NCI-H1092 (cell line): ENCODE measurements around the gene JPH3.

Source experiments
- DNase-seq: peaks from one replicate; lab custom pipeline; 2025; lab: John Stamatoyannopoulos, UW

JPH3 gene

DNA sequence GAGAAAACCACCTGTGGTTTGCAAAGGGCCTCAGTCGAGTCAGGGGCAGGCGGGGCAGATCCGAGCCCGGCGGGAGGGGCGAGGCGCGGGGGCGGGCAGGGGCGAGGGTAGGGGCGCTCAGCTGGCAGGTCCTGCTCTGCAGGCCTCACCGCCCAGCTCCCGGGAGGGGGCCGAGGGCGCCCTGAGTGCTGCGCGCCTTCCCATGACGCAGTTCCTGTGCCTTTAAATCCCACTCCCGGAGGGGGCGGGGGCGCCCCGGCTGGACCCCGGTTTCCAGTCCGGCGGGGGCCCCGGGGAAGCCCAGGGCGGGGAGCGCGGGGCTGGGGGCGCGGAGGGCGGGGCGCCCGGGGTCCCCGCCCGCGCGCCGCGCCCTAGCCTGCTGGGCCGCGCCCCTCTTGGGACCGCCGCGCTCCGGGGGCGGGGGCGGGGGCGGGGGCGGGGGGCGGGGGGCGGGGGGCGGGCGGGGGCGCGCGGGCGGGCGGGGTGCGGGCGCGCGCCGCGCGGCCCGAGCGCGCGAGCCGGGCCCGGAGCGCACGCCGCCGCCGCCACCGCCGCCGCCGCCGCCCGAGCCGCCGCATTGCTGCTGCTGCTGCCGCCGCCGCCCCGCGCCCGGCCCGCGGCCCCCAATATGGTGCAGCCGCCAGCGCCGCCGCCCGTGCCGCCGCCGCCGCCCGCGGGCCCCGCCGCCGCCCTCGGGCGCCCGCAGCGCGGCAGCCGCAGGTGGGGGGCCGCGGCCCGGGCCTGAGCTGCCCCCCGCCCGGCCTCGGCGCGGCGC, at the start of gene JPH3:
Gene JPH3 (plus strand): TSS at position 508 of the 775 bp plus-strand sequence. CDS start 639 bp downstream, outside the sequence.
- DNase-seq = no peak

DNA sequence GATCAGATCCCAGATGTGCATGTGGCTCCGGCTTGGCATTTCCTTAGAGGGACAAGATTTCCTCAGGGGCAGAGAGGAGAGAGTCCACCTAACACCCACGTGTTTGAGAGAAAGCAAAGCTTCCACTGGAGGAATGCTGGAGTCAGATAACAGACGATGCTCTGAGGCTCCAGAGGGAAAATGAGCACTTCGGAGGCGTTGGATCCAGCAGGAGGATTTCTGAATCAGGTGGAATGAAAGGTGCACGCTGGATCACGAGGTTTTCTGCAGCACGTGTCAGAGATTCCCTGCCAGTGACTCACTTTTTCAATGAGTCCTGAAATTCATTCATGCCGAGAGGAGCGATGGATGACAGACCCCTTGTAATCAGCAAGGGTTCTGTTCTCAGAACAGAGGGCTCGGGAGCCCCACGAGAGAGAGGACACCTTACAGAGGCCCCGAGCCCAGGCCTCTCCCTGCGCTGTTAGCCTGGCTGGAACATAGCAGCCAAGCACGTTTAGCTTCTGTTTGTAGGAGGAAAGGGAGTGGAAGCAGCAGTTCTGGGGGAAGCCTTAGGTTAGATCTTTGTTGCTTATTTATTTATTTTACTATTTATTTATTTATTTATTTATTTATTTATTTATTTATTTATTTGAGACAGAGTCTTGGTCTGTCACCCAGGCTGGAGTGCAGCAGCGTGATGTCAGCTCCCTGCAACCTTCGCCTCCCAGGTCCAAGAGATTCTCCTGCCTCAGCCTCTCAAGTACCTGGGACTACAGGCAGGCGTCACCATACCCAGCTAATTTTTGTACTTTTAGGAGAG, 49.3 kb upstream of the JPH3 start:
- no peak for DNase-seq

DNA sequence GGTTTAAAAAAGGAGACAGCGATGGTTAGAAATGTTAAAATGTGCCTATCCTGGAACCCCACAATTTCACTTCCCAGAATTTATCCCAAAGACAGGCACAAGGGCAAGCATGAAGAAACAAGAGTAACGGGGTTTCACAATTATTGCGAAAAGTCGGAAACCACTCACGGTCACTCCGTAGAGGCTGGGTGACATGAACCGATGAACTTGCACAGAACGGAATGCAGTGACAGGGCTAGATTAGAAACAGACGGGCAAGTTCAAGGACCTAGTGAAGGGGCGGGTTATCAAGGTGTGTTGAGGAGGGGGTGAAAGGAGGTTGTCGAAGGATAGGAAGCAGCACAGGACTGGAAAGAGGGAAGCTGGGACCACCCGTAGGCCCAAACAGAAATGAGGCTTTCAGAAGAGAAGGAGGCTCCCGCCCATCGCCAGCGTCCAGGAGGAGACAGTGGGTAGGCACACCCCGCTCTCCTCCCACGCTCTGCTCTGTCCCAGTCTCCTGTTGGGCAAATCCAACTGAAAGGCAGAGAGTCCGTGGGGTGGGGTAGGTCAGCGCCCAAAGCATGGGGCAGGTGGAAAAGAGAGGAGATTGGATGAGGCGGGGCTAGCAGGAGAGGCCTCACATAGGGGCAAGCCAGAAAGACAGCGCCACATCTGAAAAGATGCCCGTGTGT, 47.4 kb upstream of the JPH3 start:
- no peak for DNase-seq

DNA sequence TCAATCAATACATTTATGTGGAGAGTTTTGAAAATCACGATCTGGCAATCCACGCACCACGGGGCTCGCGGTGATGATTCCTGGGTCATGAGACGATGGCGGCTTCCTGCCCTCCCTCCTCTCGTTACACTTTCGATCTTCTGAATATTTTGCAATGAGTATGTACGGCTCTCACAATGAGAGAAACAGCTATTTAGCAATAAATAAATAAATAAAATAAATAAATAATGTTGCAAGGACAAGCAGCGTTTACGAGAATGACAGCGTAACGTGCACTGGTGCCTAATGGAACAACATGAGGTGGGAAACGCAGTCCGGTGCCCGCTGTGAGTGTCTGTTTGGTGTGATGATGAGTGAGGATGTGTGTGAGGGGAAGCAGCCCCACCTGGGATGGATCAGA, 46.7 kb upstream of the JPH3 start:
- no peak for DNase-seq

DNA sequence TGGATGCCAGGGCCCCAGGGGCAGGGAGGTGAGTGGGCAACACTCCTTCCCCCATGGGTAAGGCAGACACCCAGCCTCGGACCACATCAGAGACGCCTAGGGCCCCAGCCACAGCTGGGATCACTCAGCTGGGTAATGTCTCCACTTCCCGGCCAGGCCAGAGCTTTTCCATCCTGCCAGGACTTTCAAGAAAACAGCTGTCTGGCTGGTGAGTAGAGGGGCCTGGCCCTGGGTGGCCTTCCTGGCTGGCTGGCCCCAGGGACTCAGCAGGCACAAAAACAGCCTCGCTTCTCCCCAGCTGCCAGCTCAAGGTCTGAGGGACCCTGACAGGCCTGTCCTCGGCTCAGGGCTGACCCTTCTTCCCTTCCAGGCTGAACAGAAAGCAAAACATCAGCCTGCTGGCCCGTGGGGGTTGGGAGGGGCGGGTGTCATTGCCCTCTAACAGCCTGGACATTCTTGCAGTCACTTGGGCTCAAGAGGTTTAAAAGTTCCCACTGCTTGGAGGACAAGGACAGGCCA, 45.3 kb upstream of the JPH3 start:
- DNase-seq = no peak

DNA sequence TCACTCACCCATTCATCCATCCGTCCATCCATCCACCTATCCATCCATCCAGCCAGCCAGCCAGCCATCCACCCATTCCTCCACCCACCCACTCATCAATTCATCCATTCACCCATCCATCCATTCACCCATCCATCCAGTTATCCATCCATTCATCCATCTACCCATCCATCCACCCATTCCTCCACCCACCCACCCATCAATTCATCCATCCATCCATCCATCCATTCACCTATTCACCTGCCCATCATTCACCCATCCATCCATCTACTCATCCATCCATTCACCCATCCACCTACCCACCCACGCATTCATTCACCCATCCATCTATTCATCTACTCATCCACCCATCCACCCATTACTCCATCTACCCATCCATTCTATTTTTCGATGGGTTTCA, 43.6 kb upstream of the JPH3 start:
- no peak for DNase-seq

DNA sequence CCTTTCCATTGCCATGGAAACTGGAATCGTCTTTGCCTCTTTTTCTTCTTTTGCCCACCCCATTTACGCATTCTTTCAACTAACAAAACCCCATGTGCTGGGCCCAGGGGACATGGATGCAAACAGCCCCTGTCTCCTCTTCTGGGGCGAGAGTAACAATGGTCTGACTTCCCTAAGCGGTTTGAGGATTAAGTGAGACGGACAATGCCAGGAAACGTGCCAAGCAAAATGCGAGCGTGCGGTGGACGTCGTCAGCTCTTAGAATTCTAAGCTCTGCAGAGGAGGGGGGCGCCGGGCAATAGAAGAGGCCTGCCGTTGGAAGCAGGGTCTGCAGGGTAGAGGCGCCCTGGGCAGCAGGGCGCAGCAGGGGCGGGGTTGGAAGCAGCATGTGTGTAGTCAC, 42.4 kb upstream of the JPH3 start:
- DNase-seq = no peak

DNA sequence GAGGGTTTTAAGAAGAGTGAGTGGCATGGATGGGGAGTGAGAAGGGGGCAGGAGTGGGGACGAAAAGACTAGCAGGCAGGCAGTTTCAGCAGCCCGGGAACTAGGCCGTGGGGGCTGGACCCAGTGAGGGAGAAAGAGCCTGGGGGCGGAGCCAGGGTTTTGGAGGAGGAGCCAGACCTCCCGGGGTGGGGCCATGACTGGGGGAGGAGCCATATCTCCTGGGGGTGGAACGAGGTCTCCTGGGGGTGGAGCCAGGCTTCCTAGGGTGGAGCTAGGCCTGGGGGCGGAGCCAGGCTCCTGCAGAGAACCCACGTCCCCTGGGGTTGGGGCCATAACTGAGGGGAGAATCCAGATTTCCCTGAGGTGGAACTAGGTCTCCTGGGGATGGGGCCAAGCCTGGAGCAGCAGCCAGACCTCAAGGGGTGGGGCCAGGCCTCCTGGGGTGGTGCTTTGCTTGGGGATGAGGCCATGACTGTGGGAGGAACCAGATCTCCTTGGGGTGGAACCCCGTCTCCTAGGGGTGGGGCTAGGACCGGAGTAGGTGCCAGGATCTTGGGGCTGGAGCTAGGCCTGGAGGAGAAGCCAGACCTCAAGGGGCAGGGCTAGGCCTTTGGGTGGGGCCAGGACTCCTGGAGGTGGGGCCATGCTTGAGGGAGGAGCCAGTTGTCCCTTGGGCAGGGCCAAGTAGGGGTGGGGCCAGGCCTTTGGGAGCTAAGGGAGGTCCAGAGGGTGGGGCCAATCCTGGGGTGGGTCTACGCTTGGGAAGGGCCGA, 41.7 kb upstream of the JPH3 start:
- no peak for DNase-seq

DNA sequence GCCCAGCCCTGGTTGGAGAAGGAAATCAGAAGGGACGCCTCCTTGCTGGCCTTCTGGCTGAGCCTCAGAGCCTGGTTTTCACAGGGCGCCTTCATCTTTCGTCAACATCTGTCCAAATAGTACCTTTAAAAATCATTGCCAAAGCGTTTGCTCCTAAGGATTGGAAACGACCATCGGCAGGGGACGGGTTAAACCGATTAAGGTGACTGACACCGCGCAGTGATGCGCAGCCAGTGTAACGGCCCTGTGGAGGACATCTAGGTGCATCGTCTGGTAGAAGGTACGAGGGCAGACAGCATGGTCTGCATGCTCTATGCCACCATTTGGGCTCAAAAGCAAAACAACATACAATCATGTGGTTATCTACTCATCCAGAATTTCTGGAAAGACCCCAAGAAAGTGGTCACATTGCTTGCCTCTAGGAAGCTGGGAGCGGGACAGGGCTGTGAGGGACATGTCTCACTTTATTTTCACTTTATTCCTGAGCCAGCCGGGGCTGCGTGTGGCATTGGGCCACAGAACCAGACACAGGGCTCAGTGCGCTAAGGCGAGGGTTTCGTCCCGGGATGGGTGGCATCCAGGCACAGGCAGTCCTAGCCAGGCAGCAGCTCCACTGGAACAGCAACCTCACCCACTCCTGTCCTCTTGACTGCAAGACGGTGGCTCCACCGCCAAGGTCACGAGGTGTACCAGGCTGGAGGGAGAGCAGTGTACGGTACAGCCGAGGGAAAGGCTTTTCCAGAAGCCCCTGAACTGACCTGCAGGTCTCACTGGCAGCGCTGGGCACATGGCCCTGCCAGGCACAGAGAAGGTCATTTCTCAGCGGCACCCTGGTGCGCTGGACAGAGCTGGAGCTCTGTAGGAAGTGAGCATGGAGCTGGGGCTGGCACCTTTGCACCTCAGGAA, 40.9 kb upstream of the JPH3 start:
- DNase-seq = no peak

DNA sequence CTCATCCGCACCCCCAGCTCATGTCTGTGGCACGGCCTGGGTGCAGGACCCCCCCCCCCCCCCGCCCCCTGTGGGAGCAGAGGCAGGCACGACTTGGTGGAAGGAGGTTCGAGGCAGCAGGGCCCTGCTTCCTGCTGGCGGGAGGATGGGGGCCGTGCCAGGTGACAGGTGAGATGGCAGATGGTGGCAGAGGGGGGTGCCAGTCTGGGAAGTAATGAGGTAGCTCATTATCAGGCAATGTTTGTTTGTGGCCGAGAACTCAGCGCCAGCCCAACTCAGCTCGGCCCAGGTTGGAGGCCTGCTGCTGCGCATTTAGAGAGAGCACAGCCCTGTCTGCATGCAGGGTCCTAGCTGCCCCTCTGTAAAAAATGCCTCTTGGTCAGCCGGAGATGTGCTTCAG, 40.1 kb upstream of the JPH3 start:
- DNase-seq = no peak

DNA sequence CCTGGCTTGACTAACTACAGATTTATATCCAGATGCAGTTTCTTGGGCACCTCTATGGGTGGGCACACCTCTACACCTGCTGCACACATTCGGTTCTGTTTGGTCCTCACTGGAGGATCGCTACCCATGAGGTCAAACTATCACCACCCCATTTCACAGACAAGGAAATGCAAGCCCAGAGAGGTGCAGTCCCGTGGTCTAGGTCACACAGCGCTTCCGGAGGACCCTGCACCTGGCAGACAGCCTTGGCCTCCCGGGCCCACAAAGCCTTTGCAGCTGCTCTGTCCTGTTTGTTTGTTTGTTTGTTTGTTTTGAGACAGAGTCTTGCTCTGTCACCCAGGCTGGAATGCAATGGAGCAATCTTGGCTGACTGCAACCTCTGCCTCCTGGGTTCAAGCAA, 39.3 kb upstream of the JPH3 start:
- no peak for DNase-seq

DNA sequence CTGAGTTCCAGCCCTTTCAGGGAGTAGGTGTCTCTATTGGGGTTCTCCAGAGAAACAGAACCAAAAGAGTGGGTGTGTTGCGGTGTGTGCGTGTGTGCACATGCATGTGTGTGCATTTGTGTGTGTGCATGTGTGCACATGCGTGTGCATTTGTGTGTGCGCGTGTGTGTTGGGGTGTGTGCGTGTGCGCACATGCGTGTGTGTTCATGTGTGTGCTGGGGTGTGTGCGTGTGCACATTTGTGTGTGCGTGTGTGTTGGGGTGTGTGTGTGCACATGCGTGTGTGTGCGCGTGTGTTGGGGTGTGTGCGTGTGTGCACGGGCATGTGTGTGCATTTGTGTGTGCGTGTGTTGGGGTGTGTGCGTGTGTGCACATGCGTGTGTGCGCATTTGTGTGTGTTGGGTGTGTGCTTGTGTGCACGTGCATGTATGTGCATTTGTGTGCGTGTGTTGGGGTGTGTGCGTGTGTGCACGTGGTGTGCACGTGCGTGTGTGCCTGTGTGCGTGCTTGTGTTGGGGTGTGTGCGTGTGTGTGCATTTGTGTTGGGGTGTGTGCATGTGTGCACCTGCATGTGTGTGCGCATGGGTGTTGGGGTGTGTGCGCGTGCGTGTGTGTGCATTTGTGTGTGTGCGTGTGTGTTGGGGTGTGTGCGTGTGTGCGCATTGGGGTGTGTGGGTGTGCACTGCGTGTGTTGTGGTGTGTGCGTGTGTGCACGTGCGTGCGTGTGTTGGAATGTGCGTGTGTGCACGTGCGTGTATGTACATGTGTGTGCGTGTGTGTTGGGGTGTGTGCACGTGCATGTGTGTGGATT, 38.4 kb upstream of the JPH3 start:
- DNase-seq = no peak

DNA sequence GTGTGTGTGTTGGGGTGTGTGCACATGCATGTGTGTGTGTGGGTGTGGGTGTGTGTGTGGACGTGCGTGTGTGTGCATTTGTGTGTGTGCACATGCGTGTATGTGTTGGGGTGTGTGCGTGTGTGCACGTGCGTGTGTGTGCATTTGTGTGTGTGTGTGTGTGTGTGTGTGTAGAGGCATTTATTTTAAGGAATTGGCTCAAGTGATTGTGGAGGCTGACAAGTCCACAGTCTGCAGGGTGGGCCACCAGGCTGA, 37.9 kb upstream of the JPH3 start:
- DNase-seq = no peak

DNA sequence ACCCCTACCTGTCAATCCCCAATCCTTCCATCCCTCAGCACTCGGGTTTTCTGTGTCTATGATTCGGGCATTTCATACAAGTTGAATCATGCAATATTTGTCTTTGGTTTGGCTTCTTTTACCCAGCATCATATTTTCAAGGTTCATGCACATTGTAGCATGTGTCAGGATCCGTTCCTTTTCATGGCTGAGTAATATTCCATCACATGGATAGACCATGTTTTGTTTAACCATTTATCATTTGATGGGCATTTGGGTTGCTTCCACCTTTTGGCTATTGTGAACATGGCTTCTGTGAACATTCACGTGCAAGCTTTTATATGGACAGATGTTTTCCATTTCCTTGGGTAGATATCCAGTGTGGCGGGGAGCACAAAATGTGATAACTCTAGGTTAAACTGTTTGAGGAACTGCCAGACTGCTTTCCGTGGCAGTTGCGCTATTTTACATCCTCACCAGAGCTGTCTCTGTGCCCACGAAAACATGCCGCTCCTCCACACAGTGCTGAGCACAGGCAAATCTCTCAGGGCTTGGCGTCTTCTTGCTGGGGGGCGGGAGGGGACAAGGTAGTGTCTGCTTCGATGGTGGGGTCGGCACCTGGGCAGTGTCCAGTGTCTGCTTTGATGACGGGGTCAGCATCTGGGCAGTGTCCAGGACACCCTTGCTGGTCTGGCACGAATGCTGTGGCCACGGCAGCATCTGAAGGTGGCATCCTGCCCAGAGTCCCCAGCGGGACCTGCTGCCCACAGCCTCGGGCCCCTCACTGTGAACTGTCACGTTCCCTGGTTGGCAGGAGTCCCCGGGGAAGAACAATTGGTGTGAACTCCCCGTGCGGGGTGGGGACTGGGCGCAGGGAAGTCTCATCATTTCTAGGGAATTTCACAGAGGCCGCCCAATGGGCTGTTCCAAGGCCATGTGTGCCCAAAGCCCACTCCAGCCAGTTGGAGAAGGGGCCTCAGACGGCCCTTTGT, 32.4 kb upstream of the JPH3 start:
- no peak for DNase-seq

DNA sequence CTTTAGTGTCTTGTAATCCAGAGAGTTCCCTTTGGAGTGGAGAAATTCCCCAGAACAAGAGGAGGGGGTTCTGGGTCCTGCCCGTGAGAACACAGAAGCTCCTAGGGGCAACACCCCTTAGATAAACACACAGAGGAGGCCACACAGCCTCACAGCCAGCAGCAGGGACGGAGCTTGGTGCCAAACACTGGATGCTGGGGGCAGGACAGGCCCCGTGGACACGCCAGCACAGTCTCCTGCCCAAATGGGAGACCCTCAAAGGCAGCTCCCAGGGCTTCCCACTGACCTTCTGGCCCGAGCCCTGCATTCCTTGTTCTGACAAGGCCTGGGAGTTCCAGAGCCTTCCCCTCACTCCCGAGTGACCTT, 31.8 kb upstream of the JPH3 start:
- DNase-seq = no peak

DNA sequence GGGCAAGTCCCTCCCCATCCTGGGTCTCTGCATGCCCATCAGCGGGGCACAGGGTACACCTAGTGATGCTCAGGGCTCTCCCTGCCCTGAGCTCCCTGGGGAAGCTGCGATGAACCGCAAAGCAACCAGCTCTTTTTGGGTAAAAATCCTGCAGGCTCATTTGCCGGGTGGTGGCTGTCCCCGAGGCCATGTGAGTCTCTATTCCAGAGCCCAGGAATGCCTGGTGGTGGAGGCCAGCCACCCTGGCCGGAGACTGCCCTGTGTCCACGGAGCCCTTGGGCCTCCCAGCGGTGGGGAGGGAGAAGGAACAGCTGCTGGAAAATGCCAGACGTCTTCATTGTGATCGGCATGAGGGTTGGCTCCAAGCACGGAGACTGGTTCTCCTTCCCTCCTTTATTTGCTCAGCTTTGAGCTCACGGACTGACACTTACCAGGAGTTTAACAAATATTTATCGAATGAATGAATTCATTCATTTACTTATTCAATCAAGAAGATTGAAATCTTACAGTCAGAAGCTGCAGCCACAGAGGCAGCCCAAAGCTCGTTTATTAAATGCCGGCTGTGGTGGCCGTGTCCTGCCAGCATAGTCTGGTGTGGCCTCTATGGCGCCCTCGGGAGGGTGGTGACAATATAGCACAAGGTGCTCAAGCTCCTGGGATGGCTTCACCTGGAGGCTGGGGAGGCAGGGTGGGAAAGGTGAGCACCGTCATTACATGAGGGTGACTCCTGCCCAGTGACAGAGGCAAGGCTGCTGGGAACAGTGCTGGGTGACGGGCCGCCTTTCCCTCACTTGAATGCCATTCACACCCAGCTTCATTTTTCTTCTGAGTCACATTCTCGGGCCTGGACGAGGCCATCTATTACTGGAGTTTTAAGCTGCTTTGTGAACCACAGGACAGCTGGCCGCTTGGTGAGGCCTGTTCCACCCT, 31.1 kb upstream of the JPH3 start:
- DNase-seq = no peak

DNA sequence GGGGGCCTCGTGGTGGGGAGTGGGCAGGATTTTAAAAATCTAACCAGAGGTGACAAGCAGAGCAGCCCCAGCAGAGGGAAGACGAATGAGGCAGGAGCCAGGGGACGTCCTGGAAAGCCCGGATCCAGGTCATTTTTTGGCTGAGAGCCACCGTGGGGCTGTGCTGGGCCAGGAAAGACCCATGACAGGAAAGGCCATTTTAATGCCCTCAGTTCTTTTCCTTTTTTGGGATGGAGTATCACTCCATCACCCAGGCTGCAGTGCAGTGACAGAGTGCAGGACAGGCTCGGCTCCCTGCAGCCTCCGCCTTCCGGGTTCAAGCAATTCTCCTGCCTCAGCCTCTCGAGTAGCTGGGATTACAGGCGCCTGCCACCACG, 30.5 kb upstream of the JPH3 start:
- no peak for DNase-seq

DNA sequence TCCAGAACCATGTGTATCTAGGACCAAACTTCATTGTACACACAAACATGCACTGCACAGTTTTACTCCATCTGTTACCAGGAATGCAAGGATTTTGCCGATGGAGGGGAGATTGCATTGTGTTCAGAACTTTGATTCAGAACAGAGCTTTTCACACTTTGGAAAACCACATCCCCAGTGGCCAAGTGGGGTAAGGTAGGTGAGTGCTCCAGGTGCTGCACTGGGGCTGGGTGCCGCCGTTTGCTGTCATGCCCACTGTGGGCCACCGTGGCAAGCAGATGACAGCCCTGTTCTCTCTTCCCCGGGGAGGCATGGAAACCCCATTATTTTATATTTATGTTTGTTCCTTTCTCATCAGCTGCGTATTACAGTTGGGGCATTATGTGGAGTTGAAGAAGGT, 29.3 kb upstream of the JPH3 start:
- no peak for DNase-seq
